ENCODE data around the gene ST3GAL6.

The ST3GAL6 gene

GRCh38 chr3:98796334-98796733 lies 33.2 kb downstream of the ST3GAL6 start:
- DNase-seq (ENCODE audit: low spot score): no peak
- Histone ChIP-seq H3K27ac (no peak overlapping the region), H3K4me3 (no peak overlapping the region)
- TF ChIP-seq CTCF (IDR thresholded peaks at IDR 0.05): no peak

DNA sequence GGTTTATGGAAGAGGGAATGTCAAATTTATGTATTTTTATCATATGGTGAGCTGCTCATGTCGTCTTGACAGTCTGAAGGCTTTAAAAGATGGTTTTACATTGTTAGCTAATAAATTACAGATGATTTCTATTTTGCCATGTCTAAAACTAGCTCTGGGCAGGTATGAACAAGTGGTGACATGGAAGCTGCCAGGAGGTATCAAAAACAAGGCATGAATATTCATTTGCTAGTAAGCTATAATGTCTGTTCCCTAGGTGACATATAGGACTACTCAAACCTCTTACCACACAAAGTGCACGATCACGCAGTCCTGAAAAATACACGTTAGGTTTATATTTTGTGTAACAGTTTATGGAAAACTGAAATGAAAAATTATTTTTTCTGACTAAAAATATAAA lies 34.8 kb downstream of the ST3GAL6 start:
- no peak for DNase-seq (ENCODE audit: low spot score)
- H3K4me3 ChIP-seq: no peak overlapping the region
- H3K27ac ChIP-seq: no peak overlapping the region
- no peak for TF ChIP-seq CTCF (IDR thresholded peaks at IDR 0.05)

- no peak for DNase-seq (ENCODE audit: low spot score)
- Histone ChIP-seq H3K27ac (no peak overlapping the region), H3K4me3 (no peak overlapping the region)
- no peak for TF ChIP-seq CTCF (IDR thresholded peaks at IDR 0.05)
These were observed 35.7 kb downstream of the ST3GAL6 start for GRCh38 chr3:98798820-98799219.

DNA sequence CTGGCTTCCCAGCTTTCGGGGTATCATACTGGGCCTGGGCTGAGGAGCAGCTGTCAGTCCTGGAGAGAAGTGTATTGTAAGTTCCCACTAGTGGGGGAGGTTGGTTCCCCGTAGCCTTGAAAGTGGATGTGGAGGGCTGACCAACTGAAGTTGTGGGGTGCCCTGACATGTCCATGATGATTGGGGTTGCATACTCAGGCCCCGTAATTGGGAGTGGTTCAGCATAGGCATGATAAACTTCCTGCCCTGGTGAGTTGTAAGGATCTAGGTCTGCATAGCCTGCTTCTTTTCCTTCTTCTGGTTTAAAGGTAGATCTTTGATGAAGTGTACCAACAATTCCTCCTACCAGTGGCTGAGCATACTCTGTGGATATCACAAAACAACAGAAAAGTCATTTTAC lies 36.3 kb downstream of the ST3GAL6 start:
- TF ChIP-seq CTCF (IDR thresholded peaks at IDR 0.05): no peak
- no peak overlapping the region for H3K4me3 ChIP-seq
- no peak overlapping the region for H3K27ac ChIP-seq
- DNase-seq (ENCODE audit: low spot score): no peak

DNA sequence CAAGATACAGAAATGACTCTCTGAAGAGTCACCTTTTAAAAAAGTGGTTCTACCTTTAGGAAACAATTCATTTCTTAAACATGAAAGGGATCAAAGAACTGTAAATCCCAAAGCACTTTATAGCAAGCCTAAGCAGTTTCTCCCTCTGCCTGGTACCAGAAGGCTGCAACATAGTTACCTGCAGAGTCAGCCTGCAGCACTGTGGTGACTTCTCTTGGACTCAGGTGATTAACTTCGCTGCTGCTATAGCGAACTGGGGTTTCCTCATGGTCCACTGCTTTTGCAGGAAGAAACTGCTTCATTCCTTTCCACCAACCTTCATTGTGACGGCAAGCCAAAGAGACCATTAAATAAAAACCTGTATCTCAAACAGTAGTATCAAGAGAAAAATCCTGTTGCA lies 37.3 kb downstream of the ST3GAL6 start:
- no peak for TF ChIP-seq CTCF (IDR thresholded peaks at IDR 0.05)
- Histone ChIP-seq H3K4me3 (no peak overlapping the region), H3K27ac (no peak overlapping the region)
- DNase-seq (ENCODE audit: low spot score): no peak

DNA sequence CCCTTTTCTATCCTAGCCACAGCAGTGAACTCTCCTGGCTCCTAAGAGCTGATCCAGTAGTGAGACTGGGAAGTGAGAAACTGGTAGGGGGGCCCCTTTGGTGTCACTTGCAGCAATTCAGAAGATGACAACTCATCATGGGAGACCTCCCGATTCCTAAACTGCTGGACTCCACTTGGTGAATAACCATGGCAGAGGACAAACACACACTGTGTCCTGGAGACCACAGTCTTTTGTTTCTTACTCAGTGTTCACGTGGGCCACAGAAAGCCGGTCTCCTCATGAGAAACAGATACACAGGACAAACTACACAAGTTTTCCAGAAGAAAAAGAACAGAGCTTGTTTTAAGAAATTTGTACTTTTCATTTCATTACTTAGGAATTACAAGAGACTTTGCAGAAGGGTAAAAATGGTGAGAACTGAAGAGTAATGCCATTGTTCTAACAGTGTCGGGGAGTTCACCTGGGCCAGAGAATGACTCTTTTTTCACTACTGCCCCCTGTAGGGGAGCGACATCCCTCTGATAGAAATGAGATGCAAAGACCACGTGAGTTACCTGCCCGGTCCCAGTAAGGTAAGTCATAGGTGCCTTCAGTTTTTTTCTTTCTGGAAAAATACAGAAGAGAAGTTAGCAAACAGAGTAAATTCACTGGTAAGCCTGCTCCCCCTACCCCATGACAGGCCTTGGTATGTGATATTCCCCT lies 38.1 kb downstream of the ST3GAL6 start:
- no peak overlapping the region for H3K27ac ChIP-seq
- DNase-seq (ENCODE audit: low spot score): no peak
- no peak for TF ChIP-seq CTCF (IDR thresholded peaks at IDR 0.05)
- no peak overlapping the region for H3K4me3 ChIP-seq

GRCh38 chr3:98805571-98805970 lies 42.4 kb downstream of the ST3GAL6 start:
- H3K27ac ChIP-seq: no peak overlapping the region

More at GRCh38 chr3:98805571-98805970, 42.4 kb downstream of the ST3GAL6 start:
- TF ChIP-seq CTCF (IDR thresholded peaks at IDR 0.05): no peak
- no peak for DNase-seq (ENCODE audit: low spot score)
- H3K4me3 ChIP-seq: no peak overlapping the region
